ENCODE results near the gene NEDD4L. TPM values are rescaled to one million over a fixed set of nuclear protein-coding genes. Genes with fewer than 3 reads are reported as not detected.

Gene NEDD4L
- total and polyA plus RNA-seq, 4 donors, result 10.2 to 20.3 (median 13.2) TPM

DNA sequence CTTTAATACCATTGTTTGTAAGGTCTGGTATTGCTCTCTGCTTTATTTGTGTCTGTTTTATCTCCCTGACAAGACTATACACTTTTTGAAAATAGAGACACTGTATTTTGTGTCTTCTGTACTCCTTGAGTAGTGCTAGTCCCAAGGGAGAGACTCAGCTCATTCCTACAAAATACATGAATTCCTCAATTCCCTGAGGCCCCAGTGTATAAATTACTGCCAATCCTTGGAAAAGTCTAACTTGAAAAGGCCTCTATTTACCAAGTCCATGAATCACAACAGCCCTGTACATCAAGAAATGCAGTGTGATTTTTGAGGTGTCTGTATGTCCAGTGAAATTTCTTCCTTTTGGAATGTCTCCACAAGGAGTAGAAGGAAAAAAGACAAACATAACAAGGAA is 34.9 kb upstream of the NEDD4L start:
- Histone ChIP-seq H3K4me3 (ENCODE audit: low read depth in 1 of 3, low read length in 3 of 3) (no peak overlapping the region), H3K9ac (ENCODE audit: low read depth in 1 of 2, low read length in 2 of 2) (no peak overlapping the region), H3K9me3 (ENCODE audit: control insufficient read depth in 4 of 4, low read length in 3 of 4) (no peaks in the 10 kb centered on the region), H3K27ac (ENCODE audit: low read depth in 1 of 2, low read length in 2 of 2) (no peak overlapping the region), H3K4me1 (ENCODE audit: control insufficient read depth in 4 of 4, insufficient read depth in 4 of 4, low read length in 3 of 4) (peaks cover 0 to 10% (median 2%) of the 10 kb centered on the region in 4 donors), H3K36me3 (ENCODE audit: control insufficient read depth in 4 of 4, insufficient read depth in 3 of 4, low read depth in 1 of 4, low read length in 3 of 4) (no peaks in the 10 kb centered on the region), H3K27me3 (ENCODE audit: control insufficient read depth in 4 of 4, insufficient read depth in 4 of 4, low read length in 3 of 4) (no peaks in the 10 kb centered on the region)
- no peak for DNase-seq (ENCODE audit: low spot score)
- TF ChIP-seq RXRA (IDR thresholded peaks at IDR 0.05), result no peak
- TF ChIP-seq, protein P1, sequence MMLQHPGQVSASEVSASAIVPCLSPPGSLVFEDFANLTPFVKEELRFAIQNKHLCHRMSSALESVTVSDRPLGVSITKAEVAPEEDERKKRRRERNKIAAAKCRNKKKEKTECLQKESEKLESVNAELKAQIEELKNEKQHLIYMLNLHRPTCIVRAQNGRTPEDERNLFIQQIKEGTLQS (IDR thresholded peaks at IDR 0.05), result no peak
- TF ChIP-seq, protein P2, sequence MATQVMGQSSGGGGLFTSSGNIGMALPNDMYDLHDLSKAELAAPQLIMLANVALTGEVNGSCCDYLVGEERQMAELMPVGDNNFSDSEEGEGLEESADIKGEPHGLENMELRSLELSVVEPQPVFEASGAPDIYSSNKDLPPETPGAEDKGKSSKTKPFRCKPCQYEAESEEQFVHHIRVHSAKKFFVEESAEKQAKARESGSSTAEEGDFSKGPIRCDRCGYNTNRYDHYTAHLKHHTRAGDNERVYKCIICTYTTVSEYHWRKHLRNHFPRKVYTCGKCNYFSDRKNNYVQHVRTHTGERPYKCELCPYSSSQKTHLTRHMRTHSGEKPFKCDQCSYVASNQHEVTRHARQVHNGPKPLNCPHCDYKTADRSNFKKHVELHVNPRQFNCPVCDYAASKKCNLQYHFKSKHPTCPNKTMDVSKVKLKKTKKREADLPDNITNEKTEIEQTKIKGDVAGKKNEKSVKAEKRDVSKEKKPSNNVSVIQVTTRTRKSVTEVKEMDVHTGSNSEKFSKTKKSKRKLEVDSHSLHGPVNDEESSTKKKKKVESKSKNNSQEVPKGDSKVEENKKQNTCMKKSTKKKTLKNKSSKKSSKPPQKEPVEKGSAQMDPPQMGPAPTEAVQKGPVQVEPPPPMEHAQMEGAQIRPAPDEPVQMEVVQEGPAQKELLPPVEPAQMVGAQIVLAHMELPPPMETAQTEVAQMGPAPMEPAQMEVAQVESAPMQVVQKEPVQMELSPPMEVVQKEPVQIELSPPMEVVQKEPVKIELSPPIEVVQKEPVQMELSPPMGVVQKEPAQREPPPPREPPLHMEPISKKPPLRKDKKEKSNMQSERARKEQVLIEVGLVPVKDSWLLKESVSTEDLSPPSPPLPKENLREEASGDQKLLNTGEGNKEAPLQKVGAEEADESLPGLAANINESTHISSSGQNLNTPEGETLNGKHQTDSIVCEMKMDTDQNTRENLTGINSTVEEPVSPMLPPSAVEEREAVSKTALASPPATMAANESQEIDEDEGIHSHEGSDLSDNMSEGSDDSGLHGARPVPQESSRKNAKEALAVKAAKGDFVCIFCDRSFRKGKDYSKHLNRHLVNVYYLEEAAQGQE (IDR thresholded peaks at IDR 0.05), result no peak
- TF ChIP-seq FOXA1 (IDR thresholded peaks at IDR 0.05), result no peak
- TF ChIP-seq FOXA2 (IDR thresholded peaks at IDR 0.05), result no peak
- no peak for TF ChIP-seq TAF1 (conservative IDR thresholded peaks at IDR 0.05)
- TF ChIP-seq GABPA (IDR thresholded peaks at IDR 0.05 in 1 of 2, conservative IDR thresholded peaks at IDR 0.05 in 1 of 2), result no peak
- TF ChIP-seq YY1 (IDR thresholded peaks at IDR 0.05), result no peak
- TF ChIP-seq, protein P3, sequence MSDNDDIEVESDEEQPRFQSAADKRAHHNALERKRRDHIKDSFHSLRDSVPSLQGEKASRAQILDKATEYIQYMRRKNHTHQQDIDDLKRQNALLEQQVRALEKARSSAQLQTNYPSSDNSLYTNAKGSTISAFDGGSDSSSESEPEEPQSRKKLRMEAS (IDR thresholded peaks at IDR 0.05), result no peak
- no peak for TF ChIP-seq SP1 (IDR thresholded peaks at IDR 0.05)
- no peak for TF ChIP-seq NR2F2 (IDR thresholded peaks at IDR 0.05)
- no peak for TF ChIP-seq RAD21 (IDR thresholded peaks at IDR 0.05)
- TF ChIP-seq, protein P4, sequence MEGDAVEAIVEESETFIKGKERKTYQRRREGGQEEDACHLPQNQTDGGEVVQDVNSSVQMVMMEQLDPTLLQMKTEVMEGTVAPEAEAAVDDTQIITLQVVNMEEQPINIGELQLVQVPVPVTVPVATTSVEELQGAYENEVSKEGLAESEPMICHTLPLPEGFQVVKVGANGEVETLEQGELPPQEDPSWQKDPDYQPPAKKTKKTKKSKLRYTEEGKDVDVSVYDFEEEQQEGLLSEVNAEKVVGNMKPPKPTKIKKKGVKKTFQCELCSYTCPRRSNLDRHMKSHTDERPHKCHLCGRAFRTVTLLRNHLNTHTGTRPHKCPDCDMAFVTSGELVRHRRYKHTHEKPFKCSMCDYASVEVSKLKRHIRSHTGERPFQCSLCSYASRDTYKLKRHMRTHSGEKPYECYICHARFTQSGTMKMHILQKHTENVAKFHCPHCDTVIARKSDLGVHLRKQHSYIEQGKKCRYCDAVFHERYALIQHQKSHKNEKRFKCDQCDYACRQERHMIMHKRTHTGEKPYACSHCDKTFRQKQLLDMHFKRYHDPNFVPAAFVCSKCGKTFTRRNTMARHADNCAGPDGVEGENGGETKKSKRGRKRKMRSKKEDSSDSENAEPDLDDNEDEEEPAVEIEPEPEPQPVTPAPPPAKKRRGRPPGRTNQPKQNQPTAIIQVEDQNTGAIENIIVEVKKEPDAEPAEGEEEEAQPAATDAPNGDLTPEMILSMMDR (IDR thresholded peaks at IDR 0.05; ENCODE audit: low read depth, low read length, missing input control), result no peak
- no peak for TF ChIP-seq EGR1 (IDR thresholded peaks at IDR 0.05; ENCODE audit: low read depth in 2 of 2)
- TF ChIP-seq JUND (IDR thresholded peaks at IDR 0.05), result no peak
- TF ChIP-seq HNF4G (IDR thresholded peaks at IDR 0.05), result no peak
- TF ChIP-seq, protein P5, sequence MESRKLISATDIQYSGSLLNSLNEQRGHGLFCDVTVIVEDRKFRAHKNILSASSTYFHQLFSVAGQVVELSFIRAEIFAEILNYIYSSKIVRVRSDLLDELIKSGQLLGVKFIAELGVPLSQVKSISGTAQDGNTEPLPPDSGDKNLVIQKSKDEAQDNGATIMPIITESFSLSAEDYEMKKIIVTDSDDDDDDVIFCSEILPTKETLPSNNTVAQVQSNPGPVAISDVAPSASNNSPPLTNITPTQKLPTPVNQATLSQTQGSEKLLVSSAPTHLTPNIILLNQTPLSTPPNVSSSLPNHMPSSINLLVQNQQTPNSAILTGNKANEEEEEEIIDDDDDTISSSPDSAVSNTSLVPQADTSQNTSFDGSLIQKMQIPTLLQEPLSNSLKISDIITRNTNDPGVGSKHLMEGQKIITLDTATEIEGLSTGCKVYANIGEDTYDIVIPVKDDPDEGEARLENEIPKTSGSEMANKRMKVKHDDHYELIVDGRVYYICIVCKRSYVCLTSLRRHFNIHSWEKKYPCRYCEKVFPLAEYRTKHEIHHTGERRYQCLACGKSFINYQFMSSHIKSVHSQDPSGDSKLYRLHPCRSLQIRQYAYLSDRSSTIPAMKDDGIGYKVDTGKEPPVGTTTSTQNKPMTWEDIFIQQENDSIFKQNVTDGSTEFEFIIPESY (IDR thresholded peaks at IDR 0.05), result no peak
- TF ChIP-seq HNF4A (conservative IDR thresholded peaks at IDR 0.05), result no peak

Data from liver (tissue), 9 donors.